ENCODE measurements around the gene DPYSL5. TPM values are rescaled to one million over a fixed set of nuclear protein-coding genes. Genes with fewer than 3 reads are reported as not detected.

DPYSL5 gene
- total RNA-seq, 1 experiment from 2014 or later, result not detected

- no TSS peak for BruUV-seq (replicated peaks)
Observed at GRCh38 chr2:26885651-26886329, 37.9 kb downstream of the DPYSL5 start.

DNA sequence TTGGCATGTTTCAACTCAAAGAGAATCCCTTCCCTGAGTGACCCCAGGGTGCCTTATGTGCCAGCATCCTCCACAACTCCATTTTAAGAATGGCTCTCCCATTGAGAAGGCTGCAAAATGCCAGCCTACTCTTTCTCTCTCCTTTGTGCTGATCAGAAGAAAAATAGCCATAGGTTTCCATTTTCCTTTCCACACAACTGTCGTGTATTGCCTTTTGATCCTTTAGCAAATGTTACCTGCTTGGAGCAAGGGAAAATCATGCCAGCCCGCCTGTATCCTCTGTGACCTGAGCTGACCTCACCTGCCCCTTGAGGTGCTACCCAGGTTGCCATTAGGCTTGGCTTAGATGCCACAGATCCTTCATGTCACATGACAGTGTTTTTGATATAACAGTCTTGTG, 38.8 kb downstream of the DPYSL5 start:
- H3K36me3 Mint-ChIP-seq (ENCODE audit: insufficient read depth, unreplicated experiment), result no peaks in the 10 kb centered on the region
- H3K27ac Mint-ChIP-seq (ENCODE audit: unreplicated experiment), result no peak overlapping the region
- no peak overlapping the region for H3K4me3 Mint-ChIP-seq (ENCODE audit: low read depth, unreplicated experiment)
- peaks cover 78% of the 10 kb centered on the region for H3K27me3 Mint-ChIP-seq (ENCODE audit: unreplicated experiment)
- H3K9me3 Mint-ChIP-seq (ENCODE audit: low read depth, unreplicated experiment), result no peaks in the 10 kb centered on the region
- TF ChIP-seq CTCF (IDR thresholded peaks at IDR 0.05; ENCODE audit: unreplicated experiment), result no peak
- BruUV-seq (replicated peaks), result no TSS peak
- no peak for DNase-seq
- intact Hi-C loops (cut with micrococcal nuclease; ENCODE audit: unreplicated experiment), result no loop called here
- CTCF ChIA-PET, result interaction anchor here (0.6 kb wide), 1 partner anchor 1384 kb away, joined by 9 read pairs; no protein-coding TSS in a partner anchor
- no peaks in the 10 kb centered on the region for H3K4me1 Mint-ChIP-seq (ENCODE audit: low read depth, unreplicated experiment)

More at GRCh38 chr2:26885651-26886329, 37.9 kb downstream of the DPYSL5 start:
- CTCF ChIA-PET, result interaction anchor here (0.5 to 0.6 kb wide), 2 partner anchors 28 to 202 kb away, joined by 3 read pairs; no protein-coding TSS in a partner anchor
- no peak for TF ChIP-seq CTCF (IDR thresholded peaks at IDR 0.05; ENCODE audit: unreplicated experiment)
- no peak for DNase-seq
- Mint-ChIP-seq H3K36me3 (ENCODE audit: insufficient read depth, unreplicated experiment) (no peaks in the 10 kb centered on the region), H3K27me3 (ENCODE audit: unreplicated experiment) (peaks cover 87% of the 10 kb centered on the region), H3K9me3 (ENCODE audit: low read depth, unreplicated experiment) (no peaks in the 10 kb centered on the region), H3K4me1 (ENCODE audit: low read depth, unreplicated experiment) (no peaks in the 10 kb centered on the region), H3K4me3 (ENCODE audit: low read depth, unreplicated experiment) (no peak overlapping the region), H3K27ac (ENCODE audit: unreplicated experiment) (no peak overlapping the region)
- intact Hi-C loops (cut with micrococcal nuclease; ENCODE audit: unreplicated experiment), result no loop called here

DNA sequence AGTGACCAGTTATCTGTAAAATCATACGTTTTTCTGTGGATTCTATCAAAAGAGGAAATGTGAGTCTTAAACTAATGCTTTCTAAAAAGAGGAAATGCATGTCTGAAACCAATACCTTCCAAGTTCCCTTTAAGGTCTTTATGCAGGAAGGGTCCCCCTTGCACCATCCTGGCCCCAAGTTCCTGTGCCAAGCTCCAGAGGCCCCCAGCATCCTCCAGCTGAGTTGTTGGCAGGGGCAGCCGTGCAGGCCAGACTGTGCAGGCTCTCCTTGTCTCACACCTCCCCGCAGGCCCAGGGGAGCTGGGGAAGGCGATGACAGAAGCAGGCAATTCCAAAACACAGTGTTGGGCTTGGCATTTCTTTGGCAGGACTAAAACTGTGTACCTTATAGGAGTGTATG, 39.2 kb downstream of the DPYSL5 start:
- Mint-ChIP-seq H3K9me3 (ENCODE audit: low read depth, unreplicated experiment) (no peaks in the 10 kb centered on the region), H3K27me3 (ENCODE audit: unreplicated experiment) (peaks cover 78% of the 10 kb centered on the region), H3K36me3 (ENCODE audit: insufficient read depth, unreplicated experiment) (no peaks in the 10 kb centered on the region), H3K4me1 (ENCODE audit: low read depth, unreplicated experiment) (no peaks in the 10 kb centered on the region), H3K4me3 (ENCODE audit: low read depth, unreplicated experiment) (no peak overlapping the region), H3K27ac (ENCODE audit: unreplicated experiment) (no peak overlapping the region)
- DNase-seq, result no peak
- no peak for TF ChIP-seq CTCF (IDR thresholded peaks at IDR 0.05; ENCODE audit: unreplicated experiment)
- CTCF ChIA-PET, result interaction anchor here (0.6 kb wide), 1 partner anchor 1384 kb away, joined by 9 read pairs; no protein-coding TSS in a partner anchor
- BruUV-seq (replicated peaks), result no TSS peak
- intact Hi-C loops (cut with micrococcal nuclease; ENCODE audit: unreplicated experiment), result no loop called here

DNA sequence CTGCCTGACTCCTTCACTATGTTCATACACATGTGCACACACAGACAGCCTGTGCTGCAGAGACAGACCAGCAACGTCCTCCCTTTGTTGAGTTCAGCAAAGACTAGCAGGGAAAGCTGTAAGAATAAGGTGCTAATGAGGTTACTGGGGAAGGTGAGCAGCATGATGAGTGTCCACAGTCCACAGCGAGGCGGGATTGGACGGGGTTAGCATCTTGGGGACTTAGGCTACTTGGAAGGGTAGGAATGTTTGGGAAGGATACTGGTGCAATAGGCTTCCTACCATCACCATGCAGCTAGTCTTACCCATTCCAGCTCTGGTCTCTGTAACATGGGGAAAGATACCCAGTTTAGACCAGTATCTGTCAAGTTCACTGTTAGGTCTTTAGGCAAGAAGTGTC, 41.9 kb downstream of the DPYSL5 start:
- Mint-ChIP-seq H3K27me3 (ENCODE audit: unreplicated experiment) (peaks cover 76% of the 10 kb centered on the region), H3K4me1 (ENCODE audit: low read depth, unreplicated experiment) (no peaks in the 10 kb centered on the region), H3K9me3 (ENCODE audit: low read depth, unreplicated experiment) (no peaks in the 10 kb centered on the region), H3K4me3 (ENCODE audit: low read depth, unreplicated experiment) (no peak overlapping the region), H3K27ac (ENCODE audit: unreplicated experiment) (no peak overlapping the region), H3K36me3 (ENCODE audit: insufficient read depth, unreplicated experiment) (no peaks in the 10 kb centered on the region)
- CTCF ChIA-PET, result interaction anchor here (1.0 kb wide), 1 partner anchor 13 kb away, joined by 3 read pairs; no protein-coding TSS in a partner anchor
- no peak for DNase-seq
- no peak for TF ChIP-seq CTCF (IDR thresholded peaks at IDR 0.05; ENCODE audit: unreplicated experiment)
- intact Hi-C loops (cut with micrococcal nuclease; ENCODE audit: unreplicated experiment), result no loop called here
- BruUV-seq (replicated peaks), result no TSS peak

All from Calu3 (cell line).